Stromal cell of bone marrow (primary cell): ENCODE measurements around the gene RAMP3.

Source experiments
- DNase-seq: peaks from one replicate; pipeline ENCODE4 v3.0.0-alpha.2; 2012; ENCODE audit warnings: low read depth

The RAMP3 gene

DNA sequence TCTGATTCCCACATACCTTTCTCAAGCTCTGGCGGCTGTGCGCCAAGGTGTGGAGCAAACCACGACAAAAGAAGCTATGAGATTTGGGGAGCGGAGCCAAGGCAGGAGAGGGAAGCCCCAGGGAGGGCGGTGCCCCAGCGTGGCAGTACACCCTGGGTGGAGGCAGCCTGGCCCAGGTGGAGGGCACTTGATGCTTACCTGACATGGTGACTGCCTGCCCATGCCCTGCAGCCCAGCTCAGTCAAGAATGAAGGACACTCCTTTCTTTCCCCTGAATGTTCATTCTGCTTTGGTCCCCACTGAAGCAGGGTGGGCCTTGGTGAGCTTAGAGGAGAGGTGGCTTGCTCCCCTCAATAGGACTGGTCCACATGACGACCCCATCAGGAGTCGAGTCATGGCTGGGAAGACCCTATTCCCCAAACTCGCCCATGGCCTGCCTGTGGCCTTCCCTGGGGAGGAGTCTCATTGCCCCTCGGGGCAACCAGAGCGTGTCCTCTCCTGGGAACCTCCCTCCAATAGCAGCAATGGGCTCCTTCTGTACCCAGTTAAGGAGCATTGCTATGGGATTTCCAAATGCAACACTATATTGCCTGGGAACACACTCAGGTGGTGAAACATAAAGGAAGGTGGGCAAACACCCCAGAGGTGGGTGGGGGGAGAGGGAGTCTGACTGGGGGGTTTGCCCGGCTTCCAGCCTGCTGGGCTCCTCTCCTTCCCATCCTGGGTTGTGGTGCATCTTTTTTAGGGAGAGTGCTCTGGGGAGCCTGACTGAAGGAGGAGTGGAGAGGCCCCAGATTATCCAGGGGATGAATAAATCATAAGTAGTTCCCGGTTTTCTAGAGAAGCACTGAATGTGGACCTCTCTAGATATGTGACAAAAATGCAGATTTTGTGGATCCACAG lies 22.7 kb downstream of the RAMP3 start:
- DNase-seq, result no peak

GRCh38 chr7:45181286-45181960 lies 23.8 kb downstream of the RAMP3 start:
- DNase-seq, result no peak

- DNase-seq, result no peak
These were observed 24.6 kb downstream of the RAMP3 start for GRCh38 chr7:45181991-45182855.

DNA sequence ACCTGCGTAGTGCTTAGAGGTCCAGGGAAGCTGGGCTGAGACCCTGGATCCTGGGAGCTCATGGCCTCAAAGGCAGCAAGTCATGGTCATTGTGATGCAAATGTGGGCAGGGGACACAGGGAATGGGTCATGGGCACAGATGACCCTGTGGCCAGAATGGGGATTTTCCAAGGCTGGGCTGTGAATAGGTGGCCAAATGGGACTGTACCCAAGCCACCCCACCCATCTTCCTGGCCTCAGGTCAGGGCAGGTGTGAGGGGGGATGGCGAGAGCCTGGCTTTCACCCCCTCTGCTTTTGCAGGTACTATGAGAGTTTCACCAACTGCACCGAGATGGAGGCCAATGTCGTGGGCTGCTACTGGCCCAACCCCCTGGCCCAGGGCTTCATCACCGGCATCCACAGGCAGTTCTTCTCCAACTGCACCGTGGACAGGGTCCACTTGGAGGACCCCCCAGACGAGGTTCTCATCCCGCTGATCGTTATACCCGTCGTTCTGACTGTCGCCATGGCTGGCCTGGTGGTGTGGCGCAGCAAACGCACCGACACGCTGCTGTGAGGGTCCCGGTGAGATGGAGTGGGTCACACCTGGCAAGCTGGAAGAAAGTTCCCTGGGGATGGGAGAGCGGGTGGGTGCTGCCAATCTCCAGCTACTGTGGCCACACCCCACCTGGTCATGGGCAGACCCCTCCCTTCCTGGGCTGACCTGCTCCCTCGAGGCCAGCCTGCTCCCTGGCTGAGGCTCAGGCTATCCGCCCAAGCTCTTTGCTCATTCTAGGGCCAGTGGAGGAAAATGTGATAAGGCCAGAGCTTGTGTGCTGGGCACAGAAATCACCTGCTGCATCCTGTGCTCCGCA lies 25.5 kb downstream of the RAMP3 start:
- DNase-seq, result no peak

DNA sequence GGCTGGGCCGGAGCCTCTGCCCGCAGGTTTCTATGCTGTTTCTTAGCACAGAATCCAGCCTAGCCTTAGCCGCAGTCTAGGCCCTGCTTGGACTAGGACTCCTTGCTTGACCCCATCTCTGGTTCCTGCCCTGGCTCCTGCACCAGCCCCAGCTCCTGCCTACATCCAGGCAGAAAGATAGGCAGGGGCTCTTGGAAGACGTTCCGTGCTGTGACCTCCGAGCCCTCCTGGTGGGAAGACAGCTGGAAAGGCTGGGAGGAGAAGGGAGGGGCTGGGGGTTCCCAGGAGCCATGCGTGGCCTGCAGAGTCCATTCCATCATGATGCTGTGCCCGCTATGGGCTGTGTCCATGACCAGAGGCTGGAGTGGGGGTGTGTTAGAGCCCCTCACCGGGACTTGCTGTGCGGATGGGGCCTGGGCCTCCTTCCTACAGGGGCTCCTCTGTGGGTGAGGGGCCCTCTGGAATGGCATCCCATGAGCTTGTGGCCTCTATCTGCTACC lies 26.2 kb downstream of the RAMP3 start:
- DNase-seq, result no peak

- no peak for DNase-seq
These were observed 26.9 kb downstream of the RAMP3 start for GRCh38 chr7:45184326-45185027.

GRCh38 chr7:45185028-45185863 lies 27.7 kb downstream of the RAMP3 start:
- no peak for DNase-seq

DNA sequence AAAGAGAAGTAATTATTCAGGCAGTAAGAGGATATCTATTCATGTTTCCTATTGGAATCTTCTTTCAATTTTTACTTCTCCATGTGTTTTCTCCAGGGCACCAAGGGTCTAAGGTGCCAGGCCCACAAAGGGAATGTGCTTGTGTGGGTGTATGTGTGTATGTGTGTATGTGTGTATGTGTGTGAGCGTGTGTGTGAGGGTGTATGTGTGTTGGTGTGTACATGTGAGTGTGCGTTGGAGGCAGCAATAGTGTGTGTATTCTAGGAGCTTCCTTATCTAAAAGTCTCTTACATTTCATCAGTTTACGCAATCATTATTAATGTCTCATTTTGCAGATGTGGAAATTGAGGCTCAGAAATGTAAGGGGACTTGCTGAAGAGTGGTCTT lies 28.3 kb downstream of the RAMP3 start:
- no peak for DNase-seq

- DNase-seq, result no peak
These were observed 28.7 kb downstream of the RAMP3 start for GRCh38 chr7:45186261-45186813.

- no peak for DNase-seq
These were observed 29.7 kb downstream of the RAMP3 start for GRCh38 chr7:45187089-45187945.

GRCh38 chr7:45187946-45188411 lies 30.4 kb downstream of the RAMP3 start:
- DNase-seq, result no peak

DNA sequence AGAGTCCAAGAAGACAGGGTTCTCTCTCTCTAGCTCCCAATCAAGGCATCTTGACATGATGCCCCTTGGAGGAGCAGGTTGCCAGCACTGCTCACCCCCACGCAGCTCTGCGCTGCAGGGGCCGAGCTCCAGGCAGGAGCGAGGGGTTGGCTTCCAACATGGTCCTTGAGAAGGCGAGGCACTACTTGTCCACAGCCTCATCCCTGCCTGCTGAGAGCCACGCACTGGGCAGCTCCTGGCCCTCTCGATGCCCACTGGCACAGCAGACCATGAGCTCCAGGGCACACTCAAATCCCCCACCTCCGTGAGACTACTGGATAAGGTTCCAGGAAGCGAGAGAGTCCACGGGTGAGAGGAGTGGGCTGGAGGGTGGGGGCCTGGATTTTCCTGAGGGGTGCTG lies 31.1 kb downstream of the RAMP3 start:
- DNase-seq, result no peak

- no peak for DNase-seq
These were observed 31.8 kb downstream of the RAMP3 start for GRCh38 chr7:45189151-45189970.

- DNase-seq, result no peak
These were observed 33.0 kb downstream of the RAMP3 start for GRCh38 chr7:45190406-45191165.

GRCh38 chr7:45191396-45191795 lies 33.8 kb downstream of the RAMP3 start:
- no peak for DNase-seq

GRCh38 chr7:45192621-45193041 lies 35.0 kb downstream of the RAMP3 start:
- no peak for DNase-seq

- no peak for DNase-seq
These were observed 36.2 kb downstream of the RAMP3 start for GRCh38 chr7:45193828-45194227.
